Measurements from ENCODE around the gene SNX25.

DNA sequence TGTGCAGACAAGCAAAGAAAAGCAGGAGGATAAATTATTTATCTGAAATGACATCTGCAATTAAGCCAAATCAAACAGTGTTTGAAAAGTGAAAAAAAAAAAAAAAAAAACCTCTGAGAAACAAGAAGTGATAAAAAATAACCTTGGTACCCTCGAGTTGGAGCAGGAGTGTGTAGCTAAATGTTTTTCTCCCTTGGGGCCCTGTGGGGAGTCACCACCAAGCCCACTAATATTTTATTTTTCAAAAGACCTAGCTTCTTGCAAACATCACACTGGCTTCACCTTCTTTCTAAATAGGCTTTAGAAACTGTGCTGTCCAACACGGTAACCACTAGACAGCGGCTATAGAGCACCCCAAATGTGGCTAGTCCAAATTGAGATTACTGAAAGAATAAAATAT, 47.7 kb downstream of the SNX25 start:
- TF ChIP-seq, protein P1, sequence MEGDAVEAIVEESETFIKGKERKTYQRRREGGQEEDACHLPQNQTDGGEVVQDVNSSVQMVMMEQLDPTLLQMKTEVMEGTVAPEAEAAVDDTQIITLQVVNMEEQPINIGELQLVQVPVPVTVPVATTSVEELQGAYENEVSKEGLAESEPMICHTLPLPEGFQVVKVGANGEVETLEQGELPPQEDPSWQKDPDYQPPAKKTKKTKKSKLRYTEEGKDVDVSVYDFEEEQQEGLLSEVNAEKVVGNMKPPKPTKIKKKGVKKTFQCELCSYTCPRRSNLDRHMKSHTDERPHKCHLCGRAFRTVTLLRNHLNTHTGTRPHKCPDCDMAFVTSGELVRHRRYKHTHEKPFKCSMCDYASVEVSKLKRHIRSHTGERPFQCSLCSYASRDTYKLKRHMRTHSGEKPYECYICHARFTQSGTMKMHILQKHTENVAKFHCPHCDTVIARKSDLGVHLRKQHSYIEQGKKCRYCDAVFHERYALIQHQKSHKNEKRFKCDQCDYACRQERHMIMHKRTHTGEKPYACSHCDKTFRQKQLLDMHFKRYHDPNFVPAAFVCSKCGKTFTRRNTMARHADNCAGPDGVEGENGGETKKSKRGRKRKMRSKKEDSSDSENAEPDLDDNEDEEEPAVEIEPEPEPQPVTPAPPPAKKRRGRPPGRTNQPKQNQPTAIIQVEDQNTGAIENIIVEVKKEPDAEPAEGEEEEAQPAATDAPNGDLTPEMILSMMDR (optimal IDR thresholded peaks at IDR 0.05 in 1 of 3, IDR thresholded peaks at IDR 0.05 in 1 of 3, conservative IDR thresholded peaks at IDR 0.05 in 1 of 3; ENCODE audit: extremely low read depth in 1 of 3, insufficient read depth in 2 of 3, low read length in 3 of 3) = no peak
- TF ChIP-seq EZH2 (IDR thresholded peaks at IDR 0.05; ENCODE audit: low read length) = no peak
